GM12874 (cell line): ENCODE results near the gene EMID1.

Experiments
- CTCF ChIP-seq: IDR thresholded peaks from 2 replicates; pipeline ENCODE4 v1.5.1; 2011; ENCODE audit warnings: low read depth, mild to moderate bottlenecking, control low read depth, low read length, moderate library complexity; ENCODE audit not compliant: insufficient read depth

Gene EMID1

GRCh38 chr22:29219881-29220670, 14.4 kb downstream of the EMID1 start:
- TF ChIP-seq CTCF, result no peak

- TF ChIP-seq CTCF, result no peak
These were observed 18.6 kb downstream of the EMID1 start for GRCh38 chr22:29224121-29224858.

- no peak for TF ChIP-seq CTCF
These were observed 19.2 kb downstream of the EMID1 start for GRCh38 chr22:29224859-29225410.

GRCh38 chr22:29225422-29226090, 19.9 kb downstream of the EMID1 start:
- TF ChIP-seq CTCF, result no peak

- TF ChIP-seq CTCF, result no peak
These were observed 20.8 kb downstream of the EMID1 start for GRCh38 chr22:29226351-29226981.

GRCh38 chr22:29230972-29231875, 25.5 kb downstream of the EMID1 start:
- TF ChIP-seq CTCF, result no peak
